HG03139 (cell line): Measurements from ENCODE around the gene HOXA9.

ENCODE experiments used
- ATAC-seq: cut with Tn5 transposase; IDR thresholded peaks from one replicate; pipeline ENCODE4 v1.9.1; 2021; ENCODE audit not compliant: unreplicated experiment

Gene HOXA9

GRCh38 chr7:27177795-27178320, 12.5 kb upstream of the HOXA9 start:
- no peak for ATAC-seq

DNA sequence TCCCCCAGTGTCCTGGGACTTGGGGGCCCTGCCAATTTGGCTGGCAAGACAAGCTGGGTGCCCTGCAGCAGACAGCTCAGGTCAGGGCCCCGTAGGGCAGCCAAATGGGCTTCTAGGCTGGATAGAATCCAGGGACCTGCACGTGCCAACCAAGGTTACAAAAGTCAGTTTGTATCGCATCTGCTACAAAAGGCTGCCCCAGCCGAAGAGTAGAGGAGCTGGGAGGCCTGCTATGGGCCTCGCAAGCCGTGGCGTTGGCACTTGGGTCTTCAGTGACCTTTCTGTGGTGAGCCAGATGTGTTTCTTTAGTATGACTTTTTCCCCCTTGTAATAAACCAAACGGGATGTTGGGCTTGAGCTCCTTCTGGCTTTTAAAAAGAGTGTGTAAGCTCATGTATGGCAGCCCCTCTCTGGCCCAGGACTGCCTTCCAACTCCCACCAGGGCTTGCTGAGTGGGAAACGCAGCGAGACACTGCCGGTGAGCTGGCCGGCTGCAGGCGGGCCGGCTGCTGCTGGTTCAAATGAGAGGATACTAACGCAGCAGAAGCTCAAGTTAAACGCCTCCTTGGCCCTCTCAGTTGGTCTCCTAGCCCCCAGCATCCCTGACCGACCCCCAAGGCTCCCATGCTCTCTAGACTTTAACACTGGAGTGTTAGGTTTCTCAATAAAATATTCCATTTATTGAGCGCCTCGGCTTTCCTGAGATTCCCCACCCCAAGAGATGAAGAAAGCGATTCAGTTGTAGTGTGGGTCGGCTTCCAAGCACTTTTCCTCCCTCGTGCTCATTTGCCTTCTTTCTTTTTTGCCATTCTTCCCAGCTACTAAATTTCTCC, 11.8 kb upstream of the HOXA9 start:
- ATAC-seq: no peak

GRCh38 chr7:27176524-27176845, 11.1 kb upstream of the HOXA9 start:
- no peak for ATAC-seq

GRCh38 chr7:27175626-27176523, 10.5 kb upstream of the HOXA9 start:
- no peak for ATAC-seq

DNA sequence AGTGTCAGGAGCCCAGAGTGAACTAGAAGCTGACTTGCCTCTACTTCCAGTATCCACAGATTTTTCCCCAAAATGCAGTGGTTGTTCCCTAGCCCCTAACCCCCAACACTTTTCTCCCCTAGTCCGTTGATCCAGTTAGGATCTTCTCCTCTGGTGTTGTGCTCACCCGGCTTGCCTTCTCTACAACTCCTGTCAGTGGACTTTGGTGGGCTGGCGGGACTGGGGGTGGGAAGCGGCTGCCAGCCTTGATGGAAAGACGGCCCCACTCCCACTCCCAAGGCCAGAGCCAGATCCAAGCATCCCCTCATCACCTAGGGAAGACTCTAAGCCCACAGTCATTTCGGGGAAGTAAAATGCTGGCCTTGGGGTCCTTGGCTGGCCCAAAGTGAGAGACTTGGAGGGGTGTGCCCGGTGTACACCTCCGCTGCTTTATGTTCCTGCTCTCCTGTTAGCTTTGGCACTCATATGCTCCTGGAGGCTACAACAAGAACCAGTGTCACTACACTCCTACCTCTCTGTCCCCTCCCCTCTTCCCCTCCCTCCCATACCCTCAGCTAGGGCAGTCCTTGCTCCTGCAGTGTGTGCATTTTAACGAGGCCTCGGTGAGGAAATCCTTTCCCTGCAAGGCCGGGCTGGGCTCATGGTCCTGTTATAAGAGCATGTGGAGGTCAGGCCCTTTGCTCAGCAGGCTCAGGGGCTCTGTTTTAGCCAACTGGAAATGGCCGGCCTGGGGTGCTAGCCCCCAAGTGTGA, 9.7 kb upstream of the HOXA9 start:
- ATAC-seq: no peak

- no peak for ATAC-seq
Observed at GRCh38 chr7:27173956-27174873, 8.9 kb upstream of the HOXA9 start, which contains the start of gene HOXA10. TSS of gene HOXA10 (minus strand) at chr7:27174320. CDS start at chr7:27174306, 14 bp downstream.

DNA sequence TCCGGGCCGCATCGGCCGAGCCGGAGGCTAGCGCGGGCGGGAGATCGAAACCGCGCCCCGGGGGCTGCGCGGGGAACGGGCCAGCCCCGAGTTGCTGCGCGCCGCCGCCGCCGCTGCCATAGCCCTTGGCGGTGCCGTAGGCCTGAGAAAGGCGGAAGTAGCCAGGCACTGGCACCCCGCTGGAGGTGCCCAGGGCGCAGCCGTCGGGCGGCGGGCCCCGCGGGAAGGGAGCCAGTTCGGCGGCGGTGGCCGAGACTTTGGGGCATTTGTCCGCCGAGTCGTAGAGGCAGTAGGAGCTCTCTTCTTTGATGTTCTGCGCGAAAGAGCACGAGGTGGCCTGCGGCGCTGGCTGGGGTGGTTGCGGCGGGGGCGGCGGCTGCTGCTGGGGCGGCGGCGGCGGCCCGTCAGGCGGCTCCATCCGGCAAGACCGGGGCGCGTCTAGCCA, 8.2 kb upstream of the HOXA9 start:
- no peak for ATAC-seq

- no peak for ATAC-seq
Observed at GRCh38 chr7:27172823-27173510, 7.6 kb upstream of the HOXA9 start.

DNA sequence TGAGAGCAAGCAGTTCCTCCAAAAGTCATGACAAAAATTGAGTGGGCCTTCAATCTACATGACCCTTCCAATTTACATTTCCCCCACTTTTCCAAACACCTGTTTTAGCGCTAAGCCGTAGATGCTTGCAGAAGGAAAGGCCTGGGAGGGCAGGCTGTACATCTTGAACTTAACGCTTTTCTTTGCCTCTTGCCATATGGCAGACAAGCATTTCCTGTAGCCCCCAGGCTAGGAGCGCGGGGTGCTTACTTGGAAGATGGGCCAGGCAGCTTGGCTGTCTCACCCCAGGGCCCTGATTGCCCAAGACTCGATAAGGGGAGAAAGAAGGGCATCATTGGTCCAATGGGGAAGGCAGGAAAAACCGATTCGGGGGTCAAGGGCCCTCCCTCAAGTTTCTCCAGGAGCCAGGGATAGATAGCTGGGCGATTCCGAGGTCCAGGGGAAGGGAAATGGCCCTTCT, 7.0 kb upstream of the HOXA9 start:
- ATAC-seq: no peak

DNA sequence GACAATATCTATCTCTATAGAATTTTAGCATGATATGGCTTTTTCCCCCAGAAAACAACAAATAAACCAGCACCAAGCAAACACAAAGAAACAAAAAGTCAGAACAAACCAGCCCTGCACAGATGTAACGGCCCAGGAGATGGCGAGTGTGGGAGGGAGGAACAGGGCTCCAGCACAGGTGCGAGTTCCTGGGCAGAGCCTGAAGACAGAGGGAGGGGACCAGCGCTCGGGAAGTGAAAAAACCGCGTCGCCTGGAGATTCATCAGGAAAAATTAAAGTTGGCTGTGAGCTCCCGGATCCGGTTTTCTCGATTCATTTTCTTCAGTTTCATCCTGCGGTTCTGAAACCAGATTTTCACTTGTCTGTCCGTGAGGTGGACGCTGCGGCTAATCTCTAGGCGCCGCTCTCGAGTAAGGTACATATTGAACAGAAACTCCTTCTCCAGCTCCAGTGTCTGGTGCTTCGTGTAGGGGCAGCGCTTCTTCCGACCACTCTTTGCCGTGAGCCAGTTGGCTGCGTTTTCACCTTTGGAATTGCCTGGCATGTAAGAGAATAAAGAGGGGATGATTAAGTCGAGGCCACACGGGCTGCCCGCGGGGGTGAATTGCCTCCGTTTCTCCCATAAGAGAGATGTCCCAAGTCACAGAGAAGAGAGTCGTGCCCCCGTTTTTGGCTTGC, 6.4 kb upstream of the HOXA9 start:
- no peak for ATAC-seq

DNA sequence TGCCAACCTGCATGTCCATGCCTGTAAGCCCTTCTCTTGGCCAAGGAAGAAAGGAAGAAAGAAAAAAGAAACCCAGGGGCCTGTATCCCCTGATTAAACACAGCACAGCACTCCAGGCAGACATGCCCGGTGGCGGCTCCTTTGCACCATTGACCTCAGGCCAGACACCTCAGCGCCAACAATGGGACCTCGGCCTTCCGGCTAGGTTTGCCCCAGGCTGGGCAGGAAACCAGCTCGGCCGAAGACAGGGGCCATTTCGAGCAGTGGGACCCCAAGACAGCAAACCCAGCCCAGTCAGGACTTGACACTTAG, 5.9 kb upstream of the HOXA9 start:
- ATAC-seq: no peak

- no peak for ATAC-seq
Observed at GRCh38 chr7:27170426-27171324, 5.3 kb upstream of the HOXA9 start.

DNA sequence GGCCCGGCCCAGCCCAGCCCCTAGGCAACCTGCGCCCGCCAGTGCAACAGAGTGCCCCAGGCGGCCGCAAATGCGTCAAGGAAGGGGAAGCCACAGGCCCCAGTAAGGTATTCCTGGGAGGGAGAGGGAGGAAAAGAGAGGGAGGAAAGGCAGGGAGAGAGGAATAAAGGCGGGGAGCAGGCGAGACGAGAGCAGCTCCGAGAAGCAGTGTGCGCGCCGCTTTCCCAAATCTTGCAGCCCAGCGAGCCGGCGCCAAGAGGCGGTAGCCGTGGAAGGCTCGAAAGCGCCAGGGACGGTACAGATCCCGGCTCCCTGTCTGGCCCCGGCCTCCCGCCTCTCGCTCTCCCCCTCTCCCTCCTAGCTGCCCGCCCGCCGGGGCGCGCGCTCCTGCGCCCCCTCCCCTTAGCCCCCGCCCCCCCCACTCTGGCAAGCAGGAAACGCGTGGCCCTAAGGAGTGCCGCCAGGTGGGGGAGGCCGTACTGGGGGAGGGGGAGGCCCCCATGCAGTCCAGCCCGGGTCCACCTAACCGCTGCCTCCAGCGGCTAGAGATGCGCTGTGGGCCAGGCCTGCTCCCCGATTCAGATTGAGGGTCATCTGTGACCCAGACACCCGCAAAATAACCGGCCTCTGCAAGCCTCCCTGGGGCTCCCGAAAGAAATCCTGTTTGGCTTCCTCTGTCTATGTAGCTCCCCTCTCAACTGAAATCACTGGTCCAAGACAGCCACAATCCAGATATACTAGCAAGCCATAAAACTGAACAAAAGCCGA, 4.5 kb upstream of the HOXA9 start:
- ATAC-seq: no peak

GRCh38 chr7:27168265-27168947, 3.1 kb upstream of the HOXA9 start:
- ATAC-seq: no peak

DNA sequence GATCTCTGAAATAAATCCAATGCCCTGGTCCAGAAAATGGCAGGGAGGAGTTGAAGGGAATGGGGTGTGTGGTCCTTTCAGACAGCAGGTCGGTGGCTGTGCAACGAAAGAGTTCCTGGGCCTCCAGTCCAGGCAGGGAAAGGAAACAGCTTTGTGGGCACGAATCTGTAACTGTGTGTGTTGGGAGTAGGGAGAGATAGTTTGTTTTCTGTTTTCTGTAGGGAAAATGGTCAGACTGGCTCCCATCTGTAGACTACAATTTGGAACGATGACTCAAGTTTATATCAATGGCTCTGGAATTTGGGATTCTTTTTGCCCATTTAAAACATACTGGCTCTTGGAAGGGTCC, 2.6 kb upstream of the HOXA9 start:
- no peak for ATAC-seq
